Heart right ventricle (tissue), 16 donors: ENCODE measurements around the gene MUC3A. TPM values are rescaled to one million over a fixed set of nuclear protein-coding genes. Genes with fewer than 3 reads are reported as not detected.

ENCODE experiments used
- ATAC-seq, 8 donors: fragments of 200-7000 bp; cut with Tn5 transposase; one replicate each; pipeline ENCODE4 v1.9.1; 2020; ENCODE audit warnings: mild to moderate bottlenecking in 8 of 8, moderate library complexity in 8 of 8, moderate number of reproducible peaks in 1 of 8
- DNase-seq, 2 donors: peaks; one replicate each; pipeline ENCODE4 v3.0.0-alpha.2; 2020
- H3K27ac ChIP-seq, 10 donors: fragments of 200-600 bp; sonication (generic) in 2 of 10; one replicate each; pipeline versions ENCODE4 v1.5.0 to v1.8.0; 2020 to 2022; ENCODE audit warnings: mild to moderate bottlenecking in 3 of 10
- H3K27me3 ChIP-seq, 7 donors: fragments of 200-600 bp; one replicate each; pipeline ENCODE4 v1.8.0; 2021 to 2022; ENCODE audit warnings: mild to moderate bottlenecking in 2 of 7
- H3K36me3 ChIP-seq, 9 donors: fragments of 200-600 bp; sonication (generic) in 1 of 9; one replicate each; pipeline versions ENCODE4 v1.5.0 to v1.8.0; 2020 to 2022; ENCODE audit warnings: mild to moderate bottlenecking in 2 of 9
- H3K4me1 ChIP-seq, 9 donors: fragments of 200-600 bp; sonication (generic) in 1 of 9; one replicate each; pipeline versions ENCODE4 v1.5.0 to v1.8.0; 2020 to 2022; ENCODE audit warnings: mild to moderate bottlenecking in 4 of 9
- H3K4me3 ChIP-seq, 10 donors: fragments of 200-600 bp; sonication (generic) in 2 of 10; one replicate each; pipeline versions ENCODE4 v1.5.0 to v1.8.0; 2020 to 2022; ENCODE audit warnings: mild to moderate bottlenecking in 7 of 10, moderate library complexity in 2 of 10
- H3K9me3 ChIP-seq, 11 donors: fragments of 200-600 bp in 10 of 11; sonication (generic) in 2 of 11; one replicate each; pipeline versions ENCODE4 v1.5.0 to v1.8.0; 2013 to 2022; ENCODE audit warnings: mild to moderate bottlenecking in 2 of 11, control low read depth in 1 of 11, moderate library complexity in 1 of 11
- WGBS, 2 donors: extraction: QIAGEN DNeasy Blood & Tissue Kit; methylation state at CpG; one replicate each; pipeline ENCODE4 v1.1.7; 2013; ENCODE audit warnings: inconsistent platforms in 1 of 2; 5-methylcytosine and 5-hydroxymethylcytosine counted together
- intact Hi-C, 10 donors: fragments of 100-400 bp; cut with DNase I; formaldehyde crosslinking; loops; one replicate each; pipeline versions ENCODE4 v1.11.1 to v1.14.2; 2022
- polyA plus RNA-seq, 2 donors: library from polyadenylated mRNA; stranded (reverse); fragments of 200-250 nt; gene quantifications; one replicate each; pipeline ENCODE4 v1.2.3, GENCODE V29; 2013
- total RNA-seq, 10 donors: library from RNA; stranded (reverse); fragmentation: NEBNext Ultra II Directional in 3 of 10; extraction: Animal tissue kit (Norgen Biotek cat#: 25700) in 3 of 10; gene quantifications; one replicate each; pipeline versions ENCODE4 v1.2.1 to v1.2.4, GENCODE V29; 2021 to 2023
- TF ChIP-seq, protein P1 (sequence below), 9 donors: fragments of 200-600 bp; sonication (generic) in 2 of 9; IDR thresholded peaks; one replicate each; pipeline versions ENCODE4 v1.5.0 to v1.8.0; 2021 to 2022; ENCODE audit warnings: antibody characterized with exemption in 9 of 9, mild to moderate bottlenecking in 5 of 9, moderate library complexity in 1 of 9
- donor health status: Arrhythmogenic right ventricular cardiomyopathy.
- donor health status: ischemic (EF 13 %, LVEDD 7.1; RV severe dilation, severe dysfunction).
- donor health status: healthy with polysubstance abuse.
- donor health status: DM: no; HTN: yes; CAD: no.
- donor health status: DM: no; HTN: no; CAD: no.
- donor health status: ischemic (EF 25% LVEDD 6.9; RV normal size, moderate dysfunction).
- donor health status: ischemic (EF 25% LVEDD 5.7; RV mildly dilated, moderate dysfunction).
- donor health status: healthy.
- donor health status: DM: yes; HTN: yes; CAD: no.
- donor health status: Ischemic cardiomyopathy.
- donor health status: ischemic (EF 35%, LVEDD 5.7; RV mildly dilated, moderate dysfunction).
- donor health status: nonischemic (EF 11% LVEDD 7.7; RV severe dilation, severe dysfunction).
- donor health status: DM: yes; HTN: yes; CAD: no.
- donor health status: PGD.
- donor health status: ischemic (EF 29% LVEDD 5.4; RV normal size, mild dysfunction).
- donor health status: nonischemic (EF 23%, LVEDD 6.1; RV moderate dilation, normal function).

The MUC3A gene
- total and polyA plus RNA-seq, 12 donors: 0.23 to 3.5 (median 0.75) TPM

- Histone ChIP-seq H3K4me1 (peaks cover 0 to 7% (median 4%) of the 10 kb centered on the region in 9 donors), H3K27ac (no peak overlapping the region), H3K4me3 (no peak overlapping the region), H3K36me3 (no peaks in the 10 kb centered on the region), H3K27me3 (peaks cover 13 to 79% (median 53%) of the 10 kb centered on the region in 7 donors), H3K9me3 (peaks cover 0 to 11% (median 0%) of the 10 kb centered on the region in 11 donors)
- intact Hi-C loops: no loop called here
- WGBS, 2 donors: 48 to 52% methylated on average over 14 of the region's 14 CpGs
- TF ChIP-seq, protein P1, sequence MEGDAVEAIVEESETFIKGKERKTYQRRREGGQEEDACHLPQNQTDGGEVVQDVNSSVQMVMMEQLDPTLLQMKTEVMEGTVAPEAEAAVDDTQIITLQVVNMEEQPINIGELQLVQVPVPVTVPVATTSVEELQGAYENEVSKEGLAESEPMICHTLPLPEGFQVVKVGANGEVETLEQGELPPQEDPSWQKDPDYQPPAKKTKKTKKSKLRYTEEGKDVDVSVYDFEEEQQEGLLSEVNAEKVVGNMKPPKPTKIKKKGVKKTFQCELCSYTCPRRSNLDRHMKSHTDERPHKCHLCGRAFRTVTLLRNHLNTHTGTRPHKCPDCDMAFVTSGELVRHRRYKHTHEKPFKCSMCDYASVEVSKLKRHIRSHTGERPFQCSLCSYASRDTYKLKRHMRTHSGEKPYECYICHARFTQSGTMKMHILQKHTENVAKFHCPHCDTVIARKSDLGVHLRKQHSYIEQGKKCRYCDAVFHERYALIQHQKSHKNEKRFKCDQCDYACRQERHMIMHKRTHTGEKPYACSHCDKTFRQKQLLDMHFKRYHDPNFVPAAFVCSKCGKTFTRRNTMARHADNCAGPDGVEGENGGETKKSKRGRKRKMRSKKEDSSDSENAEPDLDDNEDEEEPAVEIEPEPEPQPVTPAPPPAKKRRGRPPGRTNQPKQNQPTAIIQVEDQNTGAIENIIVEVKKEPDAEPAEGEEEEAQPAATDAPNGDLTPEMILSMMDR (IDR thresholded peaks at IDR 0.05): no peak
- DNase-seq (no peak), ATAC-seq (peak in 1 of 8 donors; percentile 21)
Observed at GRCh38 chr7:100971111-100972001, 22.0 kb downstream of the MUC3A start.

- ATAC-seq (no peak), DNase-seq (no peak)
- intact Hi-C loops: no loop called here
- Histone ChIP-seq H3K4me3 (no peak overlapping the region), H3K36me3 (no peaks in the 10 kb centered on the region), H3K4me1 (peaks cover 0 to under 1% (median 0%) of the 10 kb centered on the region in 9 donors), H3K9me3 (peaks cover 0 to 11% (median 0%) of the 10 kb centered on the region in 11 donors), H3K27me3 (peaks cover 6 to 73% (median 48%) of the 10 kb centered on the region in 7 donors), H3K27ac (no peak overlapping the region)
- TF ChIP-seq, protein P1 (IDR thresholded peaks at IDR 0.05): no peak
- WGBS, 2 donors: 47 to 57% methylated on average over 7 of the region's 7 CpGs
Observed at GRCh38 chr7:100972002-100972347, 22.6 kb downstream of the MUC3A start.

DNA sequence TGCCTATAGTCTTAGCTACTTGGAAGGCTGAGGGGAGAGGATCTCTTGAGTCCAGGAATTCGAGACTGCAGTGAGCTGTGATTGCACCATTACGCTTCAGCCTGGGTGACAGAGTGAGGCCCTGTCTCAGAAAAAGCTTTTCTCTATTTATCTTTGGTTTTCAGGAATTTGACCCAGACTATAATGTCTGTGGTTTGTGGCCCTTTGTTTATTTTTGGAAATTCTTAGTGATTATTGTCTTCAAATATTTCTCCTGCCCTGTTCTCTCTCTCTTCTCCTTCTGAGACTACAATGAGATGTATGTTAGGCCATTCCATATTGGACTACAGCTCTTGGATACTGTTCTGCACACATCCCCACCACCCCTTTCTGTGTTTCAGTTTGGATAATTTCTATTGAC lies 24.7 kb downstream of the MUC3A start:
- no peak for DNase-seq
- Histone ChIP-seq H3K4me1 (no peaks in the 10 kb centered on the region), H3K36me3 (no peaks in the 10 kb centered on the region), H3K27me3 (peaks cover 0 to 57% (median 36%) of the 10 kb centered on the region in 7 donors), H3K27ac (no peak overlapping the region), H3K9me3 (peaks cover 0 to 11% (median 0%) of the 10 kb centered on the region in 11 donors), H3K4me3 (no peak overlapping the region)
- no peak for ATAC-seq
- intact Hi-C loops: no loop called here
- TF ChIP-seq, protein P1 (IDR thresholded peaks at IDR 0.05): no peak
- 71 to 78% methylated on average over 2 of the region's 2 CpGs for WGBS, 2 donors

DNA sequence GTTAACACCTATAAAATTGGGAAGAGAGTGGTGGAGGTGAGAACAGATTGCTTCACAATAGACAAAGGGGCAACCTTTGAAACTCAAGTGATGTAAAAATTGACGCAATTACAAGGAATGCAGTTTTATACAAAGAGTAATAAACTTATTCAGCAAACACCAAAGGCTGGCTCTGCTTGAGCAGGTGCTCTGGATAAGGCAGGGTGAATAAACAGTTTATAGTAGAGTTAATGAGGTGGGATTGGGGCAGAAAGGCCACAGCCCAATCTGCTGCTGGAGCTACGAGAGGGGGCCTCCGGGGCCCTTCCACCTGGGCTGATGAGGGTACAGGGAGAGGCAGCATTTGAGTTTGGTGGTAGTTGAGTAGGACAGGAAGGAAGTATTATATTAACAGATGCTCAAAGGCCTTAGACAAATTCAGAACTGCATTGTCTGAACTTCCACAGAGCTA lies 26.1 kb downstream of the MUC3A start:
- DNase-seq (no peak), ATAC-seq (no peak)
- H3K4me3 ChIP-seq: no peak overlapping the region
- H3K36me3 ChIP-seq: no peaks in the 10 kb centered on the region
- no peak overlapping the region for H3K27ac ChIP-seq
- no peaks in the 10 kb centered on the region for H3K4me1 ChIP-seq
- H3K27me3 ChIP-seq: peaks cover 0 to 44% (median 22%) of the 10 kb centered on the region in 7 donors
- 60 to 68% methylated on average over 3 of the region's 3 CpGs for WGBS, 2 donors
- H3K9me3 ChIP-seq: peaks cover 0 to 11% (median 0%) of the 10 kb centered on the region in 11 donors
- TF ChIP-seq, protein P1 (IDR thresholded peaks at IDR 0.05): no peak
- intact Hi-C loops: no loop called here
